HepG2 (cell line): ENCODE results near the gene BBOF1. TPM values are rescaled to one million over a fixed set of nuclear protein-coding genes. Genes with fewer than 3 reads are reported as not detected.

Experiments used
- ARNTL ChIP-seq: sonication (generic); formaldehyde crosslinking; IDR thresholded peaks from 2 replicates; pipeline ENCODE4 v1.4.0; 2020; ENCODE audit warnings: mild to moderate bottlenecking, missing genetic modification reagents
- ATF7-NPFF ChIP-seq: sonication (generic); formaldehyde crosslinking; IDR thresholded peaks from 2 replicates; pipeline ENCODE4 v1.8.1; 2023; ENCODE audit warnings: mild to moderate bottlenecking, low read depth, missing genetic modification reagents, moderate library complexity
- CCDC6 ChIP-seq: sonication (generic); formaldehyde crosslinking; IDR thresholded peaks from 2 replicates; pipeline ENCODE4 v1.8.1; 2022; ENCODE audit warnings: mild to moderate bottlenecking, missing genetic modification reagents, moderate library complexity
- ERF ChIP-seq: IDR thresholded peaks from 2 replicates; pipeline ENCODE4 v1.6.1; 2018; ENCODE audit warnings: missing biosample characterization, missing genetic modification reagents
- HOXA7 ChIP-seq: sonication (generic); formaldehyde crosslinking; IDR thresholded peaks from 2 replicates; pipeline ENCODE4 v1.8.1; 2022; ENCODE audit warnings: mild to moderate bottlenecking, missing genetic modification reagents, moderate library complexity
- MLLT10 ChIP-seq: sonication (generic); formaldehyde crosslinking; IDR thresholded peaks from 2 replicates; pipeline ENCODE4 v1.4.0; 2020; ENCODE audit warnings: missing genetic modification reagents
- PITX1 ChIP-seq: sonication (generic); formaldehyde crosslinking; IDR thresholded peaks from 2 replicates; pipeline ENCODE4 v1.5.1; 2020; ENCODE audit warnings: mild to moderate bottlenecking, missing genetic modification reagents
- SMAD1 ChIP-seq: sonication (generic); formaldehyde crosslinking; IDR thresholded peaks from 2 replicates; pipeline ENCODE4 v1.4.0; 2020; ENCODE audit warnings: missing genetic modification reagents, low read depth, mild to moderate bottlenecking, borderline replicate concordance
- ZBTB7B ChIP-seq: sonication (generic); formaldehyde crosslinking; IDR thresholded peaks from 2 replicates; pipeline ENCODE4 v1.4.0; 2020; ENCODE audit warnings: missing genetic modification reagents
- ZFX ChIP-seq: sonication (generic); formaldehyde crosslinking; IDR thresholded peaks from 2 replicates; pipeline ENCODE4 v1.4.0; 2020; ENCODE audit warnings: mild to moderate bottlenecking, low read depth, missing genetic modification reagents, moderate library complexity
- ZNF432 ChIP-seq: sonication (generic); formaldehyde crosslinking; IDR thresholded peaks from 2 replicates; pipeline ENCODE4 v1.5.0; 2020; ENCODE audit warnings: missing genetic modification reagents, mild to moderate bottlenecking, borderline replicate concordance
- ZNF496 ChIP-seq: sonication (generic); formaldehyde crosslinking; IDR thresholded peaks from 2 replicates; pipeline ENCODE4 v1.8.1; 2023; ENCODE audit warnings: mild to moderate bottlenecking, moderate library complexity, missing genetic modification reagents; ENCODE audit not compliant: insufficient replicate concordance
- ZNF550 ChIP-seq: sonication (generic); formaldehyde crosslinking; IDR thresholded peaks from 2 replicates; pipeline ENCODE4 v1.4.0; 2020; ENCODE audit warnings: mild to moderate bottlenecking, missing genetic modification reagents, borderline replicate concordance
- ZNF598 ChIP-seq: sonication (generic); formaldehyde crosslinking; IDR thresholded peaks from 2 replicates; pipeline ENCODE4 v1.5.1; 2020; ENCODE audit warnings: mild to moderate bottlenecking, missing genetic modification reagents, borderline replicate concordance
- polyA plus RNA-seq, 8 experiments: library from polyadenylated mRNA; depleted of rRNA in 3 of 8; stranded (reverse) in 7 of 8; unstranded in 1 of 8; fragments of >200 nt; fragmentation: Illumina TruSeq in 4 of 8; extraction: Trizol in 4 of 8; gene quantifications; 2 replicates each; pipeline versions ENCODE4 v1.2.1 to v1.2.3, GENCODE V29; 2011 to 2016; ENCODE audit warnings: low read depth in 4 of 8, missing spikeins in 1 of 8, mixed read lengths in 1 of 8; ENCODE audit not compliant: insufficient read depth in 1 of 8
- total RNA-seq, 5 experiments: library from RNA; depleted of rRNA; stranded (reverse); fragments of >200 nt; fragmentation: Illumina TruSeq; extraction: Trizol; gene quantifications; 2 replicates each; pipeline ENCODE4 v1.2.3, GENCODE V29; 2016; ENCODE audit warnings: low read depth in 1 of 5
- TF ChIP-seq, protein P1 (sequence below): sonication (generic); formaldehyde crosslinking; IDR thresholded peaks from 2 replicates; pipeline ENCODE4 v1.5.1; 2020; ENCODE audit warnings: mild to moderate bottlenecking, missing genetic modification reagents
- TF ChIP-seq, protein P2 (sequence below): sonication (generic); formaldehyde crosslinking; IDR thresholded peaks from 2 replicates; pipeline ENCODE4 v1.4.0; 2020; ENCODE audit warnings: missing genetic modification reagents
- TF ChIP-seq, protein P3 (sequence below): sonication (generic); formaldehyde crosslinking; IDR thresholded peaks from 2 replicates; pipeline ENCODE4 v1.4.0; 2020; ENCODE audit warnings: missing genetic modification reagents
- TF ChIP-seq, protein P4 (sequence below): sonication (generic); formaldehyde crosslinking; IDR thresholded peaks from 2 replicates; pipeline ENCODE4 v1.4.0; 2020; ENCODE audit warnings: missing genetic modification reagents
- TF ChIP-seq, protein P5 (sequence below): sonication (generic); formaldehyde crosslinking; IDR thresholded peaks from 2 replicates; pipeline ENCODE4 v1.4.0; 2020; ENCODE audit warnings: missing genetic modification reagents, mild to moderate bottlenecking, borderline replicate concordance
- TF ChIP-seq, protein P6 (sequence below): sonication (generic); formaldehyde crosslinking; IDR thresholded peaks from 2 replicates; pipeline ENCODE4 v1.4.0; 2020; ENCODE audit warnings: mild to moderate bottlenecking, missing genetic modification reagents

Gene BBOF1
- total and polyA plus RNA-seq, 2 of the 13 experiments (the other 11 are each of a cell fraction or from before 2014, with no cell fraction given): 1.6 to 2.3 TPM

DNA sequence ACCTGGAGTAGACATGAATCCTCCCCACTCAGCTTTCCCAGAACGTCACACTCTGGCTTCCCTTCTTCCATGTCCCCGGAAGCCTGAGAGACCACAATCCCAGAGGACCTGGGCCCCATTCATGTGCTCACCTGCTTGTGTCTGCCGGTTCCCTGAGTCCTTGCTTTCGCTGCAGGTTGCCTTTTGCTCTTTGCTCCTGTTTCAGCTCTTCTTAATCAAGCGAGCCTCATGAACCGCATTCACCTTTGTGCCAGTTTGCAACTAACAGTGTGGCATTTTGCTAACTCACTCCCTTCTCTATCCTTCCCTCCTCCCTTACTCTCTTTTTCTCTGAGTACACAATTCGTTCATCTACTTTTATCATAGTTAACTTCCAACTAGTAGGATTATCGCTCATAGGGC lies 23.2 kb upstream of the BBOF1 start (continued):
- TF ChIP-seq, protein P1, sequence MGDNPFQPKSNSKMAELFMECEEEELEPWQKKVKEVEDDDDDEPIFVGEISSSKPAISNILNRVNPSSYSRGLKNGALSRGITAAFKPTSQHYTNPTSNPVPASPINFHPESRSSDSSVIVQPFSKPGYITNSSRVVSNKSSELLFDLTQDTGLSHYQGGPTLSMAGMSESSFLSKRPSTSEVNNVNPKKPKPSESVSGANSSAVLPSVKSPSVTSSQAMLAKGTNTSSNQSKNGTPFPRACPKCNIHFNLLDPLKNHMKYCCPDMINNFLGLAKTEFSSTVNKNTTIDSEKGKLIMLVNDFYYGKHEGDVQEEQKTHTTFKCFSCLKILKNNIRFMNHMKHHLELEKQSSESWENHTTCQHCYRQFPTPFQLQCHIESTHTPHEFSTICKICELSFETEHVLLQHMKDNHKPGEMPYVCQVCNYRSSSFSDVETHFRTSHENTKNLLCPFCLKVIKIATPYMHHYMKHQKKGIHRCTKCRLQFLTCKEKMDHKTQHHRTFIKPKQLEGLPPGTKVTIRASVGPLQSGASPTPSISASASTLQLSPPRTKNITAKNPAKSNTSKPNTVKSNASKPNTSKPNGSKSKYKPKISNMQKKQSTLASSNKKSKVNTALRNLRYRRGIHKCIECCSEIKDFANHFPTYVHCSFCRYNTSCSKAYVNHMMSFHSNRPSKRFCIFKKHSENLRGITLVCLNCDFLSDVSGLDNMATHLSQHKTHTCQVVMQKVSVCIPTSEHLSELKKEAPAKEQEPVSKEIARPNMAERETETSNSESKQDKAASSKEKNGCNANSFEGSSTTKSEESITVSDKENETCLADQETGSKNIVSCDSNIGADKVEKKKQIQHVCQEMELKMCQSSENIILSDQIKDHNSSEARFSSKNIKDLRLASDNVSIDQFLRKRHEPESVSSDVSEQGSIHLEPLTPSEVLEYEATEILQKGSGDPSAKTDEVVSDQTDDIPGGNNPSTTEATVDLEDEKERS (CRISPR knock-in tag): no peak
- TF ChIP-seq HOXA7 (CRISPR knock-in tag) (no peak), ZFX (CRISPR knock-in tag) (peak; percentile 41; the same call in 1 of the 2 replicates), SMAD1 (no peak), ZNF598 (CRISPR knock-in tag) (no peak), CCDC6 (no peak), MLLT10 (no peak), ZNF496 (CRISPR knock-in tag) (no peak), ATF7-NPFF (CRISPR knock-in tag) (no peak), ARNTL (CRISPR knock-in tag) (no peak), ZNF432 (CRISPR knock-in tag) (no peak), PITX1 (peak; percentile 31; the same call in 1 of the 2 replicates), ZNF550 (CRISPR knock-in tag) (no peak), ERF (CRISPR knock-in tag) (peak; percentile 66; the same call in 1 of the 2 replicates), ZBTB7B (no peak)
- TF ChIP-seq, protein P2, sequence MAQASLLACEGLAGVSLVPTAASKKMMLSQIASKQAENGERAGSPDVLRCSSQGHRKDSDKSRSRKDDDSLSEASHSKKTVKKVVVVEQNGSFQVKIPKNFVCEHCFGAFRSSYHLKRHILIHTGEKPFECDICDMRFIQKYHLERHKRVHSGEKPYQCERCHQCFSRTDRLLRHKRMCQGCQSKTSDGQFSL (CRISPR knock-in tag): no peak
- TF ChIP-seq, protein P3, sequence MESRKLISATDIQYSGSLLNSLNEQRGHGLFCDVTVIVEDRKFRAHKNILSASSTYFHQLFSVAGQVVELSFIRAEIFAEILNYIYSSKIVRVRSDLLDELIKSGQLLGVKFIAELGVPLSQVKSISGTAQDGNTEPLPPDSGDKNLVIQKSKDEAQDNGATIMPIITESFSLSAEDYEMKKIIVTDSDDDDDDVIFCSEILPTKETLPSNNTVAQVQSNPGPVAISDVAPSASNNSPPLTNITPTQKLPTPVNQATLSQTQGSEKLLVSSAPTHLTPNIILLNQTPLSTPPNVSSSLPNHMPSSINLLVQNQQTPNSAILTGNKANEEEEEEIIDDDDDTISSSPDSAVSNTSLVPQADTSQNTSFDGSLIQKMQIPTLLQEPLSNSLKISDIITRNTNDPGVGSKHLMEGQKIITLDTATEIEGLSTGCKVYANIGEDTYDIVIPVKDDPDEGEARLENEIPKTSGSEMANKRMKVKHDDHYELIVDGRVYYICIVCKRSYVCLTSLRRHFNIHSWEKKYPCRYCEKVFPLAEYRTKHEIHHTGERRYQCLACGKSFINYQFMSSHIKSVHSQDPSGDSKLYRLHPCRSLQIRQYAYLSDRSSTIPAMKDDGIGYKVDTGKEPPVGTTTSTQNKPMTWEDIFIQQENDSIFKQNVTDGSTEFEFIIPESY (CRISPR knock-in tag): peak; percentile 37; the same call in 1 of the 2 replicates
- TF ChIP-seq, protein P4, sequence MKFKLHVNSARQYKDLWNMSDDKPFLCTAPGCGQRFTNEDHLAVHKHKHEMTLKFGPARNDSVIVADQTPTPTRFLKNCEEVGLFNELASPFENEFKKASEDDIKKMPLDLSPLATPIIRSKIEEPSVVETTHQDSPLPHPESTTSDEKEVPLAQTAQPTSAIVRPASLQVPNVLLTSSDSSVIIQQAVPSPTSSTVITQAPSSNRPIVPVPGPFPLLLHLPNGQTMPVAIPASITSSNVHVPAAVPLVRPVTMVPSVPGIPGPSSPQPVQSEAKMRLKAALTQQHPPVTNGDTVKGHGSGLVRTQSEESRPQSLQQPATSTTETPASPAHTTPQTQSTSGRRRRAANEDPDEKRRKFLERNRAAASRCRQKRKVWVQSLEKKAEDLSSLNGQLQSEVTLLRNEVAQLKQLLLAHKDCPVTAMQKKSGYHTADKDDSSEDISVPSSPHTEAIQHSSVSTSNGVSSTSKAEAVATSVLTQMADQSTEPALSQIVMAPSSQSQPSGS (CRISPR knock-in tag): peak; percentile 46
- TF ChIP-seq, protein P5, sequence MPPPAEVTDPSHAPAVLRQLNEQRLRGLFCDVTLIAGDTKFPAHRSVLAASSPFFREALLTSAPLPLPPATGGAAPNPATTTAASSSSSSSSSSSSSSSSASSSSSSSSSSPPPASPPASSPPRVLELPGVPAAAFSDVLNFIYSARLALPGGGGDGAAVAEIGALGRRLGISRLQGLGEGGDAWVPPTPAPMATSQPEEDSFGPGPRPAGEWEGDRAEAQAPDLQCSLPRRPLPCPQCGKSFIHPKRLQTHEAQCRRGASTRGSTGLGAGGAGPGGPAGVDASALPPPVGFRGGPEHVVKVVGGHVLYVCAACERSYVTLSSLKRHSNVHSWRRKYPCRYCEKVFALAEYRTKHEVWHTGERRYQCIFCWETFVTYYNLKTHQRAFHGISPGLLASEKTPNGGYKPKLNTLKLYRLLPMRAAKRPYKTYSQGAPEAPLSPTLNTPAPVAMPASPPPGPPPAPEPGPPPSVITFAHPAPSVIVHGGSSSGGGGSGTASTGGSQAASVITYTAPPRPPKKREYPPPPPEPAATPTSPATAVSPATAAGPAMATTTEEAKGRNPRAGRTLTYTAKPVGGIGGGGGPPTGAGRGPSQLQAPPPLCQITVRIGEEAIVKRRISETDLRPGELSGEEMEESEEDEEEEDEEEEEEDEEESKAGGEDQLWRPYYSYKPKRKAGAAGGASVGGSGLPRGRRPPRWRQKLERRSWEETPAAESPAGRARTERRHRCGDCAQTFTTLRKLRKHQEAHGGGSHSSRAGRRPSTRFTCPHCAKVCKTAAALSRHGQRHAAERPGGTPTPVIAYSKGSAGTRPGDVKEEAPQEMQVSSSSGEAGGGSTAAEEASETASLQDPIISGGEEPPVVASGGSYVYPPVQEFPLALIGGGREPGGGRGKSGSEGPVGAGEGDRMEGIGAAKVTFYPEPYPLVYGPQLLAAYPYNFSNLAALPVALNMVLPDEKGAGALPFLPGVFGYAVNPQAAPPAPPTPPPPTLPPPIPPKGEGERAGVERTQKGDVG (CRISPR knock-in tag): no peak
- TF ChIP-seq, protein P6, sequence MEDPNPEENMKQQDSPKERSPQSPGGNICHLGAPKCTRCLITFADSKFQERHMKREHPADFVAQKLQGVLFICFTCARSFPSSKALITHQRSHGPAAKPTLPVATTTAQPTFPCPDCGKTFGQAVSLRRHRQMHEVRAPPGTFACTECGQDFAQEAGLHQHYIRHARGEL (CRISPR knock-in tag): no peak
